IMR-90 (cell line): ENCODE results near the gene ARHGEF2.
"Not testable (repeated sequence)": the region's sequence is repeated elsewhere in the genome, so short reads cannot be mapped to it uniquely, and the experiment has no call there.

ENCODE experiments used
- BHLHE40 ChIP-seq: fragments of 150-350 bp; IDR thresholded peaks from 2 replicates; pipeline ENCODE4 v1.6.1; 2016; ENCODE audit warnings: mild to moderate bottlenecking, low read depth, low read length
- CEBPB ChIP-seq: IDR thresholded peaks from 2 replicates; pipeline ENCODE4 v1.6.1; 2012; ENCODE audit warnings: low read depth, low read length, improper control_type of control experiment
- CHD1 ChIP-seq: IDR thresholded peaks from 2 replicates; pipeline ENCODE4 v1.6.1; 2012; ENCODE audit warnings: low read depth, low read length, improper control_type of control experiment
- MXI1 ChIP-seq: IDR thresholded peaks from 2 replicates; pipeline ENCODE4 v1.6.1; 2012; ENCODE audit warnings: low read depth, mild to moderate bottlenecking, low read length, moderate library complexity, borderline replicate concordance
- POLR2A ChIP-seq: IDR thresholded peaks from 2 replicates; pipeline ENCODE4 v1.6.1; 2012; ENCODE audit warnings: mild to moderate bottlenecking, low read depth, low read length
- RAD21 ChIP-seq: IDR thresholded peaks from 2 replicates; pipeline ENCODE4 v1.6.1; 2012; ENCODE audit warnings: low read length, improper control_type of control experiment
- RFX5 ChIP-seq: IDR thresholded peaks from 2 replicates; pipeline ENCODE4 v1.8.0; 2012; ENCODE audit warnings: low read depth, mild to moderate bottlenecking, low read length, moderate library complexity
- SMC3 ChIP-seq: fragments of 150-350 bp; IDR thresholded peaks from 2 replicates; pipeline ENCODE4 v1.6.1; 2016; ENCODE audit warnings: low read depth, mild to moderate bottlenecking, antibody characterized with exemption, low read length, moderate library complexity
- TF ChIP-seq, protein P1 (sequence below): conservative IDR thresholded peaks from 2 replicates; pipeline ENCODE4 v1.5.1; 2012; ENCODE audit warnings: mild to moderate bottlenecking, low read depth, low read length, improper control_type of control experiment

DNA sequence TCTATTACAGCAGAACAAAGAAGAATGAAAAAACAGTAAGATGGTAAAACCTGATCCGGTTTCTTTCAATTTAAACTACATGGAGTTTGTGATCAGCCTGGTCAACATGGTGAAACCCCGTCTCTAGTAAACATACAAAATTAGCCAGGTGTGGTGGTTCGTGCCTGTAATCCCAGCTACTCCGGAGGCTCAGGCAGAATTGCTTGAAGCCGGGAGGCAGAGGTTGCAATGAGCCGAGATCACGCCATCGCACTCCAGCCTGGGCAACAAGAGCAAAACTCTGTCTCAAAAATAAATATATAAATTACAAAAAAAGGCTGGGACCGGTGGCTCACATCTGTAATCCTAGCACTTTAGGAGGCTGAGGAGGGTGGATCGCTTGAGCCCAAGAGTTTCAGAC, 47.6 kb downstream of the ARHGEF2 start:
- not testable (repeated sequence) for TF ChIP-seq RFX5, SMC3, POLR2A, BHLHE40, CHD1, CEBPB, RAD21, MXI1
- TF ChIP-seq, protein P1, sequence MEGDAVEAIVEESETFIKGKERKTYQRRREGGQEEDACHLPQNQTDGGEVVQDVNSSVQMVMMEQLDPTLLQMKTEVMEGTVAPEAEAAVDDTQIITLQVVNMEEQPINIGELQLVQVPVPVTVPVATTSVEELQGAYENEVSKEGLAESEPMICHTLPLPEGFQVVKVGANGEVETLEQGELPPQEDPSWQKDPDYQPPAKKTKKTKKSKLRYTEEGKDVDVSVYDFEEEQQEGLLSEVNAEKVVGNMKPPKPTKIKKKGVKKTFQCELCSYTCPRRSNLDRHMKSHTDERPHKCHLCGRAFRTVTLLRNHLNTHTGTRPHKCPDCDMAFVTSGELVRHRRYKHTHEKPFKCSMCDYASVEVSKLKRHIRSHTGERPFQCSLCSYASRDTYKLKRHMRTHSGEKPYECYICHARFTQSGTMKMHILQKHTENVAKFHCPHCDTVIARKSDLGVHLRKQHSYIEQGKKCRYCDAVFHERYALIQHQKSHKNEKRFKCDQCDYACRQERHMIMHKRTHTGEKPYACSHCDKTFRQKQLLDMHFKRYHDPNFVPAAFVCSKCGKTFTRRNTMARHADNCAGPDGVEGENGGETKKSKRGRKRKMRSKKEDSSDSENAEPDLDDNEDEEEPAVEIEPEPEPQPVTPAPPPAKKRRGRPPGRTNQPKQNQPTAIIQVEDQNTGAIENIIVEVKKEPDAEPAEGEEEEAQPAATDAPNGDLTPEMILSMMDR, result not testable (repeated sequence)
